NK-92 (cell line): ENCODE measurements around the gene ERCC6L.
"Not testable (repeated sequence)": the region's sequence is repeated elsewhere in the genome, so short reads cannot be mapped to it uniquely, and the experiment has no call there.

ENCODE experiments used
- DNase-seq: peaks from one replicate; lab custom pipeline; 2025; ENCODE audit not compliant: unreplicated experiment; lab: John Stamatoyannopoulos, UW

The ERCC6L gene

DNA sequence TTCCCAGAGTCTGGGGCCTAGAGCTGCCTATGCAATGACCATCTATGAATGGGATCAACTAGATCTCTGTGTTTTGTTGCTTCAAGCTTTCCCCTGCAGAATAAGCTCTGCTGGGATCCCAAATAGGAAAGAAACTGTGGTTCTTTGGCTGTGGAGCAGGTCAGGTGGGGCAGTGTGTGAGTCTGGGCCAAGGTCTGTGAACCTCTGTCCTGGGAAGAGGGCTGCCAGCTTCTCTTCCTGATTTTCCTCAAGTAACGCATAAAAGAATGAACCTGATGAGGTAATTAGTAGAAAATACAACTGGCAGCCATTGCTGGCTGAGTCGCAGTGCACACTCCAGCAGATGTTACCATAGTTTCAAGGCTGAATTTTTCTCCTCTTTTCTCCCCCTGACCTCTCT, 61.8 kb downstream of the ERCC6L start:
- DNase-seq, result no peak

DNA sequence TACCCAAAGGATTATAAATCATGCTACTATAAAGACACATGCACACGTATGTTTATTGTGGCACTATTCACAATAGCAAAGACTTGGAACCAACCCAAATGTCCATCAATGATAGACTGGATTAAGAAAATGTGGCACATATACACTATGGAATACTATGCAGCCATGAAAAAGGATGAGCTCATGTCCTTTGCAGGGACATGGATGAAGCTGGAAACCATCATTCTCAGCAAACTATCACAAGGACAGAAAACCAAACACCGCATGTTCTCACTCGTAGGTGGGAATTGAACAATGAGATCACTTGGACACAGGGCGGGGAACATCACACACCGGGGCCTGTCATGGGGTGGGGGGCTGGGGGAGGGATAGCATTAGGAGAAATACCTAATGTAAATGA, 62.5 kb downstream of the ERCC6L start:
- DNase-seq, result not testable (repeated sequence)

DNA sequence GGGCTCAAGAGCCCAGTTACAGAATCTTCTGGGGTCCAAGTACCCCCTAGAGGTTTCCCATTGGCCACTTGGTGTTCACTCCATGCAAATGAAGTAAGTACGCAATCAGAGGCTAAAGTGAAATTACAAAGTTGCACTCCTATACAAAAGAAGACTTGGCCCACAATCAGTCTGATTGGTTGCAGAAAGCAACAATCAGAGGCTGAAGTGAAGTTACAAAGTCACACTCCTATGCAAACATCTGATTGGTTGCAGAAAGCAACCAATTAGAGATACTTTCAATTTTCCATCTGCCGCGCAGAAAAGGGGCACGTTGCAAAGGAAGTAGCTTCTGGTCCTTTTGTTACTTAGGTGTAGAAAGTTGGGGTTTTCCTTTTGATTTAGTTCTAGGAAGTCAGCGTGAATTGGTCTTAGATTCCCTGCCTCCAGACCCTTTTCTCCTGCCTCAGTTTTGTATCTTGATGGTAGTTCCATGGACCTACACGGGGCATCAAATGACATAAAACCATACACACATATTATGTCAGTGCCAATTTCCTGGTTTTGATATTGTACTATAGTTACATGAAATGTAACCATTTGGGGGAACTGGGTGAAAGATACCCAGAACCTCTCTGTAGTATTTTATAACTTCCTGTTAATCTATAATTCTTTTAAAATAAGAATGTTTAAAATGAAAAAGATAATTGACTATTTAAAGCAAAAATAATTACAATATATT, 69.7 kb downstream of the ERCC6L start:
- no peak for DNase-seq

DNA sequence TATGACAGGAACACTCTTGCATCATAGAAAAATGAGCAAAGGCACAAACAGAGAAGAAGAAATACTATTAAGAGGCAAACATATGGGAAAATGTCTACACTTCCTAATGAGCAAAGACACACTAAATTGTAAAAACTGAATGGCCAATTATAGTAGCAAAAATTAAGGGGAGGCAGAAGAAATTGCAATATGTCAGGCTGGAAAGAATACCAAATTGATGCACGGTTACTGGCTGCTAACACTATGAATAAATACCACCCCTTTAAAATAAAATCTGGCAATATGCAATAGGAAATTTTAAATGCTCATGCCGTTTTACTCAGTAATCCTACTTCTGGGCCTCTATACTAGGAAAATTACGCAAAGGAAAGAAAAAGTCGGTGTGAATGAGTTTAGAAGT, 73.3 kb downstream of the ERCC6L start:
- no peak for DNase-seq

DNA sequence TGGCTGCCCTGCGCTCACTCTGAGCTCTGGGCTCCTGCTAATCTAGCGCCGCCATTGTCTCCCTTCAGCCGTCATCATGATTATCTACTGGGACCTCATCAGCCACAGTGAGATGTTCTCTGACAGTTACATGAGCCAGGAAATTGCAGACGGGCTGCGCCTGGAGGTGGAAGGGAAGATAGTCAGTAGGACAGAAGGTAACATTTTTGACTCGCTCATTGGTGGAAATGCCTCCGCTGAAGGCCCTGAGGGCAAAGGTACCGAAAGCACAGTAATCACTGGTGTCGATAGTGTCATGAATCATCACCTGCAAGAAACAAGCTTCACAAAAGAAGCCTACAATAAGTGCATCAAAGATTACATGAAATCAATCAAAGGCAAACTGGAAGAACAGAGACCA, 79.1 kb downstream of the ERCC6L start:
- DNase-seq, result no peak

DNA sequence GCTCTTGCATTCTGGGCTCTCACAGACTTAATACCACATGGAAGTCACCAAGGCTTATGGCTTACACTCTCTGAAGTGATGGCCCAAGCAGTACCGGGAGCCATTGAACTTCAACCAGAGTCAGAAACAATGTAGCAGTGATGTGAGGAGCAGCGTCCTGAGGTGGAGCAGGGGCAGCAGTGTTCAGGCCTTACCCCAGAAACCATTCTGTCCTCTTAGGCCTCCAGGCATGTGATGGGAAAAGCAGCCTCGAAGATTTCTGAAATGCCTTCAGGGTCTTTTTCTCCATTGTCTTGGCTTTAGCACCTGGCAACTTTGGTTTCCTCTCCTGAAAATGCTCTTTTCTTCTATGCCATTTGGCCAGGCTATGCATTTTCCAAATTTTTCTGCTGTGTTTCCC, 80.1 kb downstream of the ERCC6L start:
- no peak for DNase-seq
